Fibroblast of lung (primary cell): ENCODE measurements around the gene C9orf72. TPM values are rescaled to one million over a fixed set of nuclear protein-coding genes. Genes with fewer than 3 reads are reported as not detected.

Experiments used
- DNase-seq, 2 donors: peaks; one replicate each; pipeline versions ENCODE4 v3.0.0 to v3.0.0-alpha.2; 2010; ENCODE audit warnings: low read depth in 2 of 2
- H2AFZ ChIP-seq: 2 replicates; pipeline ENCODE4 v1.5.1; 2012; ENCODE audit warnings: low read length, control low read depth, inconsistent platforms
- H3K27ac ChIP-seq: 2 replicates; pipeline ENCODE4 v1.5.1; 2011; ENCODE audit warnings: low read length, control low read depth; ENCODE audit not compliant: insufficient read depth
- H3K27me3 ChIP-seq: 2 replicates; pipeline ENCODE4 v1.5.1; 2011; ENCODE audit warnings: mild to moderate bottlenecking, low read length; ENCODE audit not compliant: control insufficient read depth, insufficient read depth
- H3K36me3 ChIP-seq: 2 replicates; pipeline ENCODE4 v1.5.1; 2011; ENCODE audit warnings: low read length; ENCODE audit not compliant: control insufficient read depth, insufficient read depth
- H3K4me1 ChIP-seq: 2 replicates; pipeline ENCODE4 v1.5.1; 2011; ENCODE audit warnings: low read length; ENCODE audit not compliant: control insufficient read depth, insufficient read depth; ENCODE audit errors: extremely low read depth
- H3K4me2 ChIP-seq: 2 replicates; pipeline ENCODE4 v1.5.1; 2011; ENCODE audit warnings: low read length, control low read depth; ENCODE audit not compliant: insufficient read depth; ENCODE audit errors: extremely low read depth
- H3K4me3 ChIP-seq, 4 experiments: fragments of 200-600 bp in 1 of 4; sonication (generic) in 1 of 4; replicated peaks in 1 of 4; 2 replicates each; pipeline ENCODE4 v1.5.1; 2011 to 2016; ENCODE audit warnings: low read length in 4 of 4, low read depth in 3 of 4, mild to moderate bottlenecking in 3 of 4, control low read depth in 2 of 4, inconsistent platforms in 1 of 4, mixed read lengths in 1 of 4; ENCODE audit not compliant: insufficient read depth in 1 of 4; ENCODE audit errors: control extremely low read depth in 1 of 4
- H3K79me2 ChIP-seq: 2 replicates; pipeline ENCODE4 v1.5.1; 2012; ENCODE audit warnings: mild to moderate bottlenecking, low read length, inconsistent platforms; ENCODE audit not compliant: control insufficient read depth, insufficient read depth
- H3K9ac ChIP-seq: 2 replicates; pipeline ENCODE4 v1.5.1; 2011; ENCODE audit warnings: mild to moderate bottlenecking, low read length, control low read depth; ENCODE audit not compliant: insufficient read depth
- H3K9me3 ChIP-seq: 2 replicates; pipeline ENCODE4 v1.5.1; 2012; ENCODE audit warnings: low read depth, low read length; ENCODE audit not compliant: control insufficient read depth, insufficient read depth
- H4K20me1 ChIP-seq: 2 replicates; pipeline ENCODE4 v1.5.1; 2011; ENCODE audit warnings: low read length; ENCODE audit not compliant: control insufficient read depth, insufficient read depth; ENCODE audit errors: extremely low read depth
- EZH2 ChIP-seq: IDR thresholded peaks from 2 replicates; pipeline ENCODE4 v1.5.1; 2012; ENCODE audit warnings: low read length, control low read depth, mild to moderate bottlenecking; ENCODE audit errors: missing control alignments
- polyA plus RNA-seq, 2 donors: library from polyadenylated mRNA; depleted of rRNA in 1 of 2; stranded (reverse) in 1 of 2; unstranded in 1 of 2; fragments of >200 nt; gene quantifications; 2 replicates each; pipeline ENCODE4 v1.2.1, GENCODE V29; 2011 to 2012; ENCODE audit warnings: missing spikeins in 1 of 2
- total RNA-seq: library from RNA; depleted of rRNA; stranded (reverse); fragments of >200 nt; gene quantifications from 2 replicates; pipeline ENCODE4 v1.2.1, GENCODE V29; 2014
- TF ChIP-seq, protein P1 (sequence below), 2 donors: IDR thresholded peaks in 1 of 2; conservative IDR thresholded peaks in 1 of 2; 1 replicate in 1 of 2; 2 replicates in 1 of 2; pipeline ENCODE4 v1.5.1; 2011 to 2012; ENCODE audit warnings: low read length in 2 of 2, control low read depth in 1 of 2, inconsistent platforms in 1 of 2, low read depth in 1 of 2, mild to moderate bottlenecking in 1 of 2

The C9orf72 gene
- total and polyA plus RNA-seq, 2 donors (not counting 1 experiment from before 2014, with no cell fraction given) = 3.6 to 4.5 TPM

GRCh38 chr9:27530915-27531755 is 42.1 kb downstream of the C9orf72 start:
- Histone ChIP-seq H3K27ac (no peak overlapping the region), H3K4me2 (no peak overlapping the region), H3K9ac (no peak overlapping the region), H3K9me3 (no peaks in the 10 kb centered on the region), H3K4me1 (peaks cover 7% of the 10 kb centered on the region), H3K79me2 (no peaks in the 10 kb centered on the region), H3K27me3 (peaks cover 13% of the 10 kb centered on the region), H3K36me3 (no peaks in the 10 kb centered on the region), H3K4me3 (no peak overlapping the region), H2AFZ (no peak overlapping the region), H4K20me1 (no peaks in the 10 kb centered on the region)
- TF ChIP-seq EZH2 = no peak
- TF ChIP-seq, protein P1, sequence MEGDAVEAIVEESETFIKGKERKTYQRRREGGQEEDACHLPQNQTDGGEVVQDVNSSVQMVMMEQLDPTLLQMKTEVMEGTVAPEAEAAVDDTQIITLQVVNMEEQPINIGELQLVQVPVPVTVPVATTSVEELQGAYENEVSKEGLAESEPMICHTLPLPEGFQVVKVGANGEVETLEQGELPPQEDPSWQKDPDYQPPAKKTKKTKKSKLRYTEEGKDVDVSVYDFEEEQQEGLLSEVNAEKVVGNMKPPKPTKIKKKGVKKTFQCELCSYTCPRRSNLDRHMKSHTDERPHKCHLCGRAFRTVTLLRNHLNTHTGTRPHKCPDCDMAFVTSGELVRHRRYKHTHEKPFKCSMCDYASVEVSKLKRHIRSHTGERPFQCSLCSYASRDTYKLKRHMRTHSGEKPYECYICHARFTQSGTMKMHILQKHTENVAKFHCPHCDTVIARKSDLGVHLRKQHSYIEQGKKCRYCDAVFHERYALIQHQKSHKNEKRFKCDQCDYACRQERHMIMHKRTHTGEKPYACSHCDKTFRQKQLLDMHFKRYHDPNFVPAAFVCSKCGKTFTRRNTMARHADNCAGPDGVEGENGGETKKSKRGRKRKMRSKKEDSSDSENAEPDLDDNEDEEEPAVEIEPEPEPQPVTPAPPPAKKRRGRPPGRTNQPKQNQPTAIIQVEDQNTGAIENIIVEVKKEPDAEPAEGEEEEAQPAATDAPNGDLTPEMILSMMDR (conservative IDR thresholded peaks at IDR 0.05 in 1 of 2, IDR thresholded peaks at IDR 0.05 in 1 of 2; ENCODE audit: low read depth in 1 of 2, low read length in 2 of 2) = no peak
- no peak for DNase-seq

DNA sequence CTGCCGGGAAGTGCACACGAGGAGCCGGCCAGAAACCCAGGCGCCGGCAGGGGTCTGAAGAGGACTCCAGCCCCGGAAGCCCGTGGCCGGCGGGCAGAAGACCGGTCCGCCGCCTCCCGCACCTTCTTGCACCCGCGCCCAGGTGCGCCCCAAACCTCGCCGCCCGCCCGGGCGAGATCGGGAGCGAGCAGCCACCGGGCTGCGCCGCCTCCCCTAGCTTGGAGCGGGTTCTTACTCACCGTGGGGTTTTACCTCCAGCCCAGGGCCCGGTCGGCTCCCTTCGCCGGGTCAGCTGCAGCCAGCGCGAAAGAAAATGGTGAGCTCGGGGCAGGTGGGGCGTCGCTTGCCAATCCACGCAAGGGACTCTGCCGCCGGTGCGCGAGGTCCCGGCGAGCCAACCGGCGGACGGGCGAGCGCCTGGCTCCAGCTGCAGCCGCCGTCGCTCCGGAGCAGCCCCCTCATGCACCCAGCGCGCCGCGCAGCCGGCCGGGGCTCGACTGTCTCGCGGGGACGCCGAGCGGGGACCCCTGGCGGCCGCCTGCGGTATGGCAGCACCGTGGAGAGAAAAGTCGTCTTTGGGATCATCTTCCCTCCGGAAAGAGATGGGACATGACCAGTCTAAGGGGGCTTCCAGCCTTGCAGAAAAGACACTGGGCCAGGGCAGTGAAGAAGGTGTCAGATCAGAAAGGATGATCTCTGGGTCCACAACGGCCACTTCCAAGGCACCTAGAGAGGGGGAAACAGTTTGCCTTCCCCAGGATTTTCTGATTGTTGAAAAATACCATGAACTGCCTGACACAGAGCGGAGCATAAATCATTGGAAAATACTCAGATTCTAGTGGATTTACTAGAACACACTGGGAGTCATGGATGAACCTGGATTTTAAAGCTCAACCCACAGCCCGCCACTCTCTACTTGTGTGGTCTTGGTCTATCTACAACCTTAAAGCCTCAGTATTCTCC is 43.7 kb downstream of the C9orf72 start, which contains the start of gene MOB3B:
Gene MOB3B, minus strand, starts transcription at position 499 of the 963 bp plus-strand sequence. CDS start 74,264 bp downstream, outside the sequence.
- H3K27me3 ChIP-seq = peaks cover 15% of the 10 kb centered on the region
- peak within 1 kb of the TSS; percentile 57 for H2AFZ ChIP-seq
- H3K9ac ChIP-seq = no peak within 1 kb of the TSS
- H3K9me3 ChIP-seq = no peaks in the 10 kb centered on the region
- peak; percentile 58 to 59 for DNase-seq
- TF ChIP-seq EZH2 = no peak
- TF ChIP-seq, protein P1 (conservative IDR thresholded peaks at IDR 0.05 in 1 of 2, IDR thresholded peaks at IDR 0.05 in 1 of 2; ENCODE audit: low read depth in 1 of 2, low read length in 2 of 2) = peak; percentile 72 to 83
- peak within 1 kb of the TSS; percentile 86 for H3K4me2 ChIP-seq
- H3K4me1 ChIP-seq = peaks cover 7% of the 10 kb centered on the region
- no peak within 1 kb of the TSS for H3K27ac ChIP-seq
- no peaks in the 10 kb centered on the region for H3K79me2 ChIP-seq
- no peaks in the 10 kb centered on the region for H3K36me3 ChIP-seq
- no peaks in the 10 kb centered on the region for H4K20me1 ChIP-seq
- H3K4me3 ChIP-seq = peak within 1 kb of the TSS; percentile 22 to 75 (median 55)

DNA sequence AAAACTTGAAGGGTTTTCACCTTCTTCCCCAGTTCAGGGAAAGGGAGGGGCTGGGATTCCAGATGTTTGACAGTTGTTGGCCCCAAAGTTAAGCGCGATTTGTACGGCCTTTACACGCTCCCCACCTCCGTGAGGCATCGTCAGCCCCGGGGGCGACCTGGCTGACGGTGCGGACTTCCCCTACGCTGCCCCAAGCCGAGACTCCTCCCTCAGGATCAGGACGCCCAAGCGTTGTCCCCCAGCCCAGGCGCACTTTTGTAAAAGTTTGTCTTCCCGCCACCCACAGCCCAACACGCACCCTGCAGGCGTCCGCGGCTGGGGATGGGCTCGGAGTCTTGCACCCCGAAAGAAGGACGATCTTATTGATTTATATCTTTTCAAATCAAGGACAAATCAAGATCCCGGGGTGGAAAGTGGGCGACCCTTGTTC is 44.4 kb downstream of the C9orf72 start:
- H3K4me2 ChIP-seq = peak overlapping the region; percentile 86
- peaks cover 15% of the 10 kb centered on the region for H3K27me3 ChIP-seq
- H3K27ac ChIP-seq = no peak overlapping the region
- peaks cover 7% of the 10 kb centered on the region for H3K4me1 ChIP-seq
- no peaks in the 10 kb centered on the region for H3K9me3 ChIP-seq
- H3K36me3 ChIP-seq = no peaks in the 10 kb centered on the region
- H2AFZ ChIP-seq = peak overlapping the region; percentile 57
- DNase-seq = peak in 1 of 2 donors; percentile 13
- H3K9ac ChIP-seq = no peak overlapping the region
- H3K4me3 ChIP-seq = peak overlapping the region; percentile 22 to 75 (median 55)
- TF ChIP-seq, protein P1 (conservative IDR thresholded peaks at IDR 0.05 in 1 of 2, IDR thresholded peaks at IDR 0.05 in 1 of 2; ENCODE audit: low read depth in 1 of 2, low read length in 2 of 2) = no peak
- no peak for TF ChIP-seq EZH2
- H3K79me2 ChIP-seq = no peaks in the 10 kb centered on the region
- H4K20me1 ChIP-seq = no peaks in the 10 kb centered on the region
